ENCODE data around the gene GPR132.
"Not testable (repeated sequence)": the region's sequence is repeated elsewhere in the genome, so short reads cannot be mapped to it uniquely, and the experiment has no call there.

Gene GPR132

GRCh38 chr14:105065280-105066228 is at the start of gene GPR132:
GPR132 (minus strand) TSS chr14:105065430; CDS start chr14:105055420, 10,010 bp downstream.
- peak; percentile 82 for DNase-seq

DNA sequence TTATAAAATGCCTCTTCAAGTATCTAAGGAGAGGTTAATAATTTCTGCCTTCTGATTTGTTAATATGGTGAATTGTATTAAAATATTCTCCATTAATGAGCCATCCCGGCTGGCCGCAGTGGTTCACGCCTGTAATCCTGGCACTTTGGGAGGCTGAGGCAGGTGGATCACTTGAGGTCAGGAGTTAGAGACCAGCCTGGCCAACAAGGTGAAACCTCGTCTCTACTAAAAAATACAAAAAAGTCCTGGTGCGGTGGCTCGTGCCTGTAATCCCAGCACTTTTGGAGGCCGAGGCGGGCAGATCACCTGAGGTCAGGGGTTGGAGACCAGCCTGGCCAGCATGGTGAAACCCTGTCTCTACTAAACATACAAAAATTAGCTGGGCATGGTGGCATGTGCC is 44.0 kb upstream of the GPR132 start:
- DNase-seq: not testable (repeated sequence)

GRCh38 chr14:105108516-105108864 is 43.3 kb upstream of the GPR132 start:
- DNase-seq: no peak

GRCh38 chr14:105107781-105108515 is 42.7 kb upstream of the GPR132 start:
- DNase-seq: no peak

DNA sequence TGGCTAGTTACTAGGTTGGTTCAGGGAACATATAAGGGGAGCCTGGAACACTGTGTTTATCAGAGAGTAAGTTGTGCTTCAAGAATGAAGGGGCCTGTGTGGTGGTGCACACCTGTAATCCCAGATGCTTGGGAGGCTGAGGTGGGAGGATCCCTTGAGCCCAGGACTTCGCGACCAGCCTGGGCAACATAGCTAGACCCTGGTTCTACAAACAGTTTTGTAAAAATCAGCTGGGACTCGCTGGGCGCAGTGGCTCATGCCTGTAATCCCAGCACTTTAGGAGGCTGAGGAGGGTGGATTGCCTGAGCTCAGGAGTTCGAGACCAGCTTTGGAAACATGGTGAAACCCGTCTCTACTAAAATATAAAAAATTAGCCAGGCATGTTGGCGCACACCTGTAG is 42.1 kb upstream of the GPR132 start:
- peak; percentile 4 for DNase-seq

- DNase-seq: no peak
Observed at GRCh38 chr14:105105158-105105557, 39.9 kb upstream of the GPR132 start.

GRCh38 chr14:105102893-105103292 is 37.7 kb upstream of the GPR132 start:
- peak; percentile 3 for DNase-seq

- no peak for DNase-seq
Observed at GRCh38 chr14:105102361-105102870, 37.2 kb upstream of the GPR132 start.

DNA sequence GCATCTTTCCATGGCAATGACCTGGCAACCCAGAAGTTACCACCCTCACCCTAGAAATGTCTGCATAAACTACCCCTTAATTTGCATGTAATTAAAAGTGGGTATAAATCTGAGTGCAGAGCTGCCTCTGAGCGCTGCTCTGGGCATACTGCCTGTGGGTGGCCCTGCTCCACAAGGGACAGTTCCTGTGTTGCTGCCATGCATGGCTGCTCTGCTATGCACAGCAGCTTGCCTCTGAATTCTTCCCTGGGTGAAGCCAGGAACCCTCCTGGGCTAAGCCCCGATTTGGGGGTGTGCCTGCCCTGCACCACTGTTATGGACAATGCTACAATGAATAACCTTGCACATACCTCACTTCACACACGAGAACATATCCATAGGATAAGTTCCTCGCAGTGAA is 35.7 kb upstream of the GPR132 start:
- no peak for DNase-seq

GRCh38 chr14:105099778-105100177 is 34.5 kb upstream of the GPR132 start:
- DNase-seq: no peak

GRCh38 chr14:105098316-105098715 is 33.1 kb upstream of the GPR132 start:
- DNase-seq: no peak

GRCh38 chr14:105097794-105098127 is 32.5 kb upstream of the GPR132 start:
- DNase-seq: no peak

- no peak for DNase-seq
Observed at GRCh38 chr14:105096206-105096875, 31.1 kb upstream of the GPR132 start.

DNA sequence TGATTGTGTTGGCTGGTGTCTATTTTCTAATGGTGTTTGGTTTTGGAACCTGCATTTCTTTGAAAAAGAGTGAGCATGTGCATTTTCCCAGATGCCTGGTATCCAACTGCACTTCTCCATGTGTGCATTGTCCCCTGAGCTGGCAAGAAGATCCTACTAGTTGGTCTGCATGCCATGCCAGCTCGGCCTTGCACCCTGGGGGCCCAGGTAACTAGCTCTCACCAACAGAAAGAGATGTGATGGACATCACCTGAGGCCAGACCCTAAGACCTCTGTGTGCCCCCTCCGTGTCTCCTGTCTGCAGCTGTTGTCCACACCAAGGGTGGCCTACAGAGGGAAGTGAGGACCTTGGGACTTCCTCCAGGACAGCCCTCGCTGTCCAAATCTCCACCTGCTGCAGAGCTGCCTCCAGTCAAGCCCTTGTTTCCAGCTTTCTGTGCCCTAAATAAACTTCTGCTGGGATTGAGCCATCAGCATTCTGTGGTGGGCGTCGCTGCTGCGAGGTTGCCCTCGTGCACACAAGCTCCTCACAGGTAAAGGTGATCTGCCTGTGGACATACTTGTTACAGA is 30.1 kb upstream of the GPR132 start:
- no peak for DNase-seq

- peak; percentile 44 for DNase-seq
Observed at GRCh38 chr14:105094193-105094907, 29.1 kb upstream of the GPR132 start.

GRCh38 chr14:105093431-105094192 is 28.4 kb upstream of the GPR132 start:
- peak; percentile 90 for DNase-seq

- peak; percentile 85 for DNase-seq
Observed at GRCh38 chr14:105093038-105093430, 27.8 kb upstream of the GPR132 start.

DNA sequence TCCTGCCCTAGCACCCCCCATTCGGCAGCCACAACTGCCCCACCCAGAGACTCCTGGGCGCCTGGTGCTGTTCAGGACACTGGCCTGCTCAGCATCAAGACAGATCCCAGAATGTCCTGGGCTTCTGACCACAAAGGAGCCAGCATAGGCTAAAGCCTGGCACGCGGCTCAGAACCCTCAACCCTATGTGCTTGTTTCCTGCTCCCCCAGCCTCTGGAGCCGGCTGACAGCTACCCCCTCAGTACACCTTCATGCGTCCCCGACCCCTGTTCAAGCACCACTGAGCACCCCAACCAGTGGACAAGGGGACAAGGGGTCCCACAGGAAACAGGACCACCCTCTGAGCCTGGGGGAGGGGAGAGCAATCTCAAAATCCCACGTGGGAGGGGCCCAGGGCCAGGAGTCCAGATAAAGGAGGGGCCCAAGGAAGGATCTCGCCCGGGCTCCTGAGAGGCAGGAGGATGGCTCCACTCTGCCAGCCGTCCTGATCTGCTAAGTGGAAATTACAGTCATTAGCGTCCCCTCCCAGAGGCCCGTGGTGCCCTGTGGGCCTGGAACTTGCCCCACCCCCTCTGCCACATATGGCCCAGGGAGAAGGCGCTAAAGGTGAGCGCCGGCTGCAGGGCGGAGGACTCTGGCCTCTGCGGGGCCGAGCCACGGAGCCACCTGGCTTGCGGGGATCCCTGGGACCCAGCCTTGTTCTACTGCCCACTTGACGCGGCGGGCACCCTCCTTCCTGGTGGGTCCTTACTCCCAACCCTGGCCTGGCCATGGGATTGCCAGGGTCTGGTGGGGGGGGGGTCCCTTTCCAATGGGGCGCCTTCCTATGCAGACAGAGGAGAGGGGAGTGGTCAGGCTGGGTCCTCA is 27.2 kb upstream of the GPR132 start:
- no peak for DNase-seq

- peak; percentile 79 for DNase-seq
Observed at GRCh38 chr14:105091517-105092170, 26.4 kb upstream of the GPR132 start.

GRCh38 chr14:105091054-105091516 is 25.9 kb upstream of the GPR132 start:
- peak; percentile 45 for DNase-seq

Data from femur (tissue), 1 donor.